Activated CD4-positive, alpha-beta T cell treated with anti-CD3 and anti-CD28 coated beads, Interleukin-2, amount 50 U/mL, for 4 hours (primary cell): ENCODE data around the gene ITGBL1.

Source experiments
- DNase-seq, 2 experiments: peaks; one replicate each; pipeline ENCODE4 v3.0.0-alpha.2; 2020

Gene ITGBL1, protein sequence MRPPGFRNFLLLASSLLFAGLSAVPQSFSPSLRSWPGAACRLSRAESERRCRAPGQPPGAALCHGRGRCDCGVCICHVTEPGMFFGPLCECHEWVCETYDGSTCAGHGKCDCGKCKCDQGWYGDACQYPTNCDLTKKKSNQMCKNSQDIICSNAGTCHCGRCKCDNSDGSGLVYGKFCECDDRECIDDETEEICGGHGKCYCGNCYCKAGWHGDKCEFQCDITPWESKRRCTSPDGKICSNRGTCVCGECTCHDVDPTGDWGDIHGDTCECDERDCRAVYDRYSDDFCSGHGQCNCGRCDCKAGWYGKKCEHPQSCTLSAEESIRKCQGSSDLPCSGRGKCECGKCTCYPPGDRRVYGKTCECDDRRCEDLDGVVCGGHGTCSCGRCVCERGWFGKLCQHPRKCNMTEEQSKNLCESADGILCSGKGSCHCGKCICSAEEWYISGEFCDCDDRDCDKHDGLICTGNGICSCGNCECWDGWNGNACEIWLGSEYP

DNA sequence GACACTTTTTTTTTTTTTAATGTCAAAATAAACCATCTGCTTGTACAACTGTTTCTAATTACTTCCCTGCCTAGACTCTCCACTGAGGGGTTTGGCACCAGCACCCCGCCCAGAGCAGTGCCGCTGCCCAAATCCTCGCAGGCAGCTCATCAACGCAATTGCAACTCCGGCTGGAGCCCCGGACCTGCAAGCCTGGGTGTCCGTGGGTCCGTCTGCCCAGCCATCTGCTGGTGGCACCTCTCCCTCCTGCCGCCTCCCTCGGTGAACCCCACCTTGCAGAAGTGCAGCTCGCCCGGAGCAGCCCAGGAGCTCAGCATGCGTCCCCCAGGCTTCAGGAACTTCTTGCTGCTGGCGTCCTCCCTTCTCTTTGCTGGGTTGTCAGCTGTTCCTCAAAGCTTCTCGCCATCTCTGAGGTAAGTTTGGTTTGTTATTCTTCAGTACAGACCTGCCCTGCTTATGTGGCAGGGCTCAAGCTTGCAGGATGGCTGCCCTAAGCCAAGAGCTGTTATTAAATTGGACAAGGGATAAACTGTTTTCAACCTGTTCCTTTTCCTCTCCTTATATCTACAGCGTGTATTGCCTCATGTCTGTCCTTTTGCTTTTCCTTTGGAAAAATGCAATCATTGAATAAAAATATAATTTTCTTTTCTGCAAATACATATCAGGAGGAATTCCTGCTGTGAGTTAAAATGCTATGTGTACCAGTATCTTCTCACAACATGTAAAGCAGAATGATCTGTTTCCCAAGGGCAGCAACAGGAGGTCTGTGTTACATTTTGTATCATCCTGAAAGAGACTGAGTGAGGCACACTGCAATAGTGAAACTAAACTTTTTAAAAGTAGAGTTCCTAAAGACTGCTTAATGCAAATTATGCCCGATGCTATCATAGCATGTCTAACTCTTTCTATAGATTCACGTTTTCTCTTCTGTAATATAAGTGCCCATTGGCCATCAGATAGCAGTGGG, at the start of gene ITGBL1:
Gene ITGBL1 (plus strand): TSS at position 157 of the 967 bp plus-strand sequence. CDS start 159 bp downstream, at position 316.
- no peak for DNase-seq

DNA sequence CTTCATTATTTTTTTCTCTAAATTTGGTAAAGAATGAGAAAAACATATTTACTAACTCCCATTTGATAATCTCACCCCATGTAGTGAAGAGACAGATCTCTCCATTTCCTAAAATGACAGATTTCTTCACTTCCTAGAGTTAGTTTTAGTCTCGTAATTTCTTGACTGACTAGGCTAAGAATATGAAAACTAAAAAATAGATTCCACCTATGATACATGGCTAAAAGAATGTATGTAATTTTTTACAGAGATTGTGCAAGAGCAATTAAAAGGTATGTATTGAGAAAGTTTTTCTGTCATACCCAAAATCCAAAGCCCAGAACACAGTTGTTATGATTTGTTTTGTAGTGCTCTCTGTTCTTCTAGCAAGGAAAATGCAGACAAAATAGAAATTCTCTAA, 45.7 kb upstream of the ITGBL1 start:
- DNase-seq = no peak

DNA sequence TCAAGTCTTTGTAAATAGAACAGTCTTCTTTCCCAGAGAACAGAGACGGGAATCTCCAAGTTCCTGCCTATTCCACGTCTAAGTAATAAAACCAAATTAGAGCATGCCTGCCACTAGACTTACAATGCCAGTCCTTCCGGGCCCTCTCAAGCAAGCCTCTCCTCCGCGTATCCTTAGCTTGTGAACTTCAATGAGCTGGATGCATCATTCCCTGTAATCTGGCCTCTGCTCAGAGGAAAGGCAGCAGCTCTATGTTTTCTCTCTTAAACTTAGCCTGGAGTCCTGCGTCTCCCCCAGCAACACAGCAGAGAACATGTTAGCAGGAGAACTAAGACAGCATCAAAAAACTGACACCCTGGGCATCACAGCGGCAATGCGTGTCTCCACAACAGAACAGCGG, 44.3 kb upstream of the ITGBL1 start:
- DNase-seq = no peak

DNA sequence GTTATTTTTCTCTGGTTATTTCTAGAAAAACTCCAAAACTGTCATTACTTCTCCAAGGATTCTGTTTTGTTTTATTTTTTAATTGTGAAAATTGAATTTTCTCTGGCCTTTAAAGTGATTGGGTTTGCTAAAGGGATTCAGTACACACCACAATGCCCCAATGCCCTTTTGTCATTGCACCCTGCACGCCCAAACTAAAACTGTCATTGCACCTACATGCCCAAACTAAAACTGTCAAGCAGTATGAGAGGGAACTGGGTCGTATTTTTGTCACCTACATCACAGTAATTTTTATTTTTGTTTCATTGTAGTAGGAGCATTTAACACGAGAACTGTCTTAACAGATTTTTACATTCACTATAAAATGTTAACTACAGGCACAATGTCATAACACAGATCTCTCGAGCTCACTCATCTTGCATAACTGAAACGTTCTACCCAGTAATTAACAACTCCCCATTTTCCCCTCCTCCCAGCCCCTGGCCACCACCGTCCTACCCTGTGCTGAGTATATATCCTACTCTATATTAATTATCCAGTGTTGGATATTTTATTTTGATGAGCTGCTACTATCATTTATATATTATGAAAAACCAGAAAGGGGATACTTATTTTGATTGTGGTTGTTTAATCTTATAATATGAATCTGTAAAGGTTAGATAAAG, 43.4 kb upstream of the ITGBL1 start:
- no peak for DNase-seq

DNA sequence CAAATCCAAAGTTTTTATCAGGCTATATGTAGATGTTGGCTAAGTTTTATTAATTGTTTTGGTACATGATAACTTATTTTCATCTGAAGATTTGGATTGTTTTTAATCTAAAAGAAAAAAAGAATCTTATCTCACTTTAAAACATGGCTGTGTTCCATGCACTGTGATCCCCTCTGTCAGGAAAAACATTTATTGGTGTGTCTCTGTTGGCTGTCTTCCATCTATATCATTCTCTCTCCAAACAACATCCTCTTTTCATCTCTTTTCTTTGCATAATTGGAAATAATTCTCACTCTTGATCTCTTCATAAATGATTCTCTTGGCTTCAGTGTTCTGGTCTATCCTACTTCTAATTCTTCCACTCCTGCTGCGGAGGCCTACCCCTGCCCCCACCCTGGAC, 40.4 kb upstream of the ITGBL1 start:
- no peak for DNase-seq

DNA sequence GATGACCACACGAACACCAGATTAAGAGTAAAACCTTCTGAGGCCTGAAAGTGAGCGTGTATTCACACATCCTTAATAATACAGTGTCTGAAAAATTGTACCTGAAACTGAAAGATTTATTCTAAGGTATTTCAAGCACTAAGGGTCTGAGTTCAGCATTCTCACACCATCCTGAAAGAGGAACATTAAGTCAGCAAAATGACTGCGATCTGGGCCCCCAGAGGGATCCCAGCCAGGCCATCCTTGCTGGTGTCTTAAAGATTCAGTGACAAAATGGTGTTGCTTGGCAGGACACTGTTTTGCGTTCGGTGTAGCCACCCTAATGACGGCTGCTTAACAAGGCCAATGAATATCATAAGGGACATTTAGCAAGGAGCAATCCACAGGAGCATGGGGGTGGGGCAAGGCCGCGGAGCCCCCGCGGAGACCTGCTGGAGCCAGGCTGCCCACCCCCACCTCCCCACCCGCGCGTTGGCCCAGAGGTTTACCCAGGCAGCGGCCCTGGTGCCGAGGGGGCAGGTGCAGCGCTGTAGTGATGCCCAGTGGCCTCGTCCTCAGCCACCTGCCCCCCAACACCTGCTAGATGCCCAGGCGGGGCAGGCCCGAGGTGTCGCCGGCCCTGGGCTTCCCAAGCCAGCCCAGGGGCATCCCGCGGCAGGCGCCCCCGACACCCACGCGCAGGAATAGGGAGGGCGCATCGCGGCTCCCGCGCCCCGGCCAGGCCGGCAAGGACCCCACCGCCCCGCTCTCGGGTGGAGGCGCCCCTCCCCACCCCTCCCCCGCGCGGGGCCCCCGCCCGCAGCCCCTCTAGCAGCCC, 36.9 kb upstream of the ITGBL1 start:
- no peak for DNase-seq

DNA sequence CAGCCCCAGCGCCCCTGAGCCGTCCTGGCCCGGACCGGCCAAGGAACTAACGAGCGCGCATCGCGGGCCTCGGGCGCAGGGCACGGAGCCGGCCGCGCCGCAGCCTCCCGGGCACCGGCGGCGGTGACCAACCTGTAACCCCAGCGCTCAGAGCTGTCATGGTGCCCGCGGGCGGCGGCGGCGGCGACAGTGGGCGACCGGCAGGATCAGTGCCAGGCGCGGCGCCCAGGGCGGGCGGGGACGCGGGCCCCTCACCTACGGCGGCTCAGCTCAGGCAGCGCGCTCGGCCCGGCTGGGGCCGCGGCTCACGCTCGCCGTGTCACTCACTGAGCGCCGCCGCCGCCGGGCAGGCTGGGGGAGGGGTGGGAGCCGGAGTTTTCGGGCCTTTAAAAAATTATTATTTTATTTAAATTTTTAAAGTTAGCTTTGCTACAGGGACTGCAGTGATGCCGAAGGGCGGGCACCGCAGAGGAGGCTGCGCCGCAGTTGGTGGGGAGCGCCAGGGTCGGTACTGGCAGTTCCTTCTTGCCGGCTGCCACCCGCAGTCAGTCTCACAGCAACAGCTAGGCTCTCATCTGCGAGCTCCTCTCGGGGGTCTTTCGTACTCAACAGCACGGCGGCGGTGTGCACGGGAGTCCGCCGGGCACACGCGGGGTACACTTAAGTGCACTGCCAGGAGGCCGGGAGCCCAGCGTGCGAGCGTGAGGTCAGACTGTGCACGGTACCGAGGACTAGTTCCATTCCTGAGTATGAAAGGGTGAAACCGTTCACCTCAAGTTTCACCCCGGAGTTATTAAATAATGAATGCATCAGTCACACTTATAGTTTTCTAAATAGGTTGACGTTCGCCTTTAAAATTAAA, 36.1 kb upstream of the ITGBL1 start, which contains the start of gene NALCN:
Gene NALCN (minus strand): TSS at position 328 of the 862 bp plus-strand sequence. CDS start 17,382 bp downstream, outside the sequence.
- DNase-seq = no peak

DNA sequence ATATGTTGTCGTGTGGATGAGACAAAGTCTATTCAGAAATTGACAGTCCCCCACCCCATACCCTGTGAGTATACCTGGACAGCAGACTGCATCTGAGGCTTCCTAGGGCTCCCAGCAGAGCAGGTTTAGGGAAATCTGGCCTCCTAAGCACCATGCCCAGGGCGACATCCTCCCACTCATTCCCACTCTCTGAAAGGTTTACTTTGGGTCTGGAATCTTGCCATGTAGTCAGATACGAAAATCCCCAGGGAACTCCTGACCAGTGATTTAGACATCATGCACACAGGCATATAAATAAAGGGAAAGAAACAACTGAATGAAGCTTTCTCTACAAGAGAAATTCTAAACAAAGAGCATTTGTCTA, 35.5 kb upstream of the ITGBL1 start:
- no peak for DNase-seq

DNA sequence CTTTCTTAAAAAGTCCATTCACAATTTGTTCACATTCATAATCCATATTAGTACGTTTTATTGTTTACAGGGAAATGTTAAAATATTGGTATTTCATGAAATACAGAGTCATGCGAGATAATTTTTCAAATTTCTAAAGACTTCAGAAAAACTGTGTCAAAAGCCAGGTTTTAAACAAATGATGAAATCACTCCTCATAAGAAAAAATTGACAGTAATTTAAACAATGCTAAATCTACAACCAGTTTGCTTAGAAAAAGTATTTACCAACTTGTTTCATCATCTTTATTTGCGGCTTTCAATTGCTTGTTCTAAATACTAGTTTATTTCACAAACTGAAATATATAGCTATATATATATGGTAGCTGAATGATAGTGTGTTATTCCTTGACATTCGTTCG, 35.0 kb upstream of the ITGBL1 start:
- no peak for DNase-seq

DNA sequence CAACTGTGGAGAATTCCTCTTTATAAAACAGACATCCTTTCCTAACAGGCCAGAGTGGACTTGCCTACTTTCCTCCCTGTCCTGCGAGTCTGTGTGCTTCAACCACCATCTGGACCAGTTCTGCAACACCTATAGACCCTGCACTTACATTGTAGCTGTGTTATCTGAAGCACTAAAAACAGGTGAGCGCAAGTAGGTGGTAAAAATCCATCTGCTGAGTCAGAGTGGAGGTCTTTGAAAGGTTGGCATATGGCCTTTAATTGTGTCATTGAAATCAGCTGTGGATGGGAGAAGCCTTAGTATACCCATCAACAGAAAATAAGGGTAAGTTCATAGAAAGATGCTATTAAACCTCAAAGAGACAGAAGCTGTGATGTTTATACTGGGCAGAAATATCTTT, 28.6 kb upstream of the ITGBL1 start:
- DNase-seq = no peak

DNA sequence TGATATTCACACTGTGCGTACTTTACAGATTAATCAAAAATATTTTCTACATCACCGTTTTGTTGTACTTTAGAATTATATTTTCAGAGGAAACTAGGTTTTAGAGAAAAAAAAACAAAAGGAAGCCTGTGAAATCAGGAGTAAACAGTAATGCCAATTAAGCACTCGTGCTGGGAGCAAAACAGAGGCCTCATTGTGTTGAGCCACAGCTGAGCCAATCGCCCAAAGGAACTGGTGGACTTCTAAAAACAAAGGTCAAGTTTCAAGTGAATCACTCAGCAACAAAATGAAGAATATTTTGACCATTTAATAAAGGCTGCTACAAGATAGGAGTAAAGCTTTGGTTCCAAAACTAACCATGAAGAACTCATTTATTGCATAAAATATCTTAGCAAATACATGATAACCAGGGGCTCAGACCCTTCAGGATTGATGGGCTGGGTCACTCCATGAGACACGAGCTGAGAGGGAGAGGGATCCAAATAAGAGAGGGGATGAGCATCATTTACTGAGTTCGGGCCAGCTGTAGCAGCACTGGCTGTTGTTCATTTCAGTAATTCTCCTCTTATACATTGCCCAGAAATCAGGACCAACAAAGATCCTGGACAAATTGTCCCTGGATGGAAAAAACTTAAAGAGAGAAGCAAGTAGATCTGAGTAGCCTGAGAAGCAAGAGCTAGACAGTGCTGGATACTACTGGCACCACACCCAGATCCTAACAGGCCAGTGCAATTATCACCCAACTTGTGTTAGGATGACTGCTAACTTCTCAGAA, 27.9 kb upstream of the ITGBL1 start:
- no peak for DNase-seq

DNA sequence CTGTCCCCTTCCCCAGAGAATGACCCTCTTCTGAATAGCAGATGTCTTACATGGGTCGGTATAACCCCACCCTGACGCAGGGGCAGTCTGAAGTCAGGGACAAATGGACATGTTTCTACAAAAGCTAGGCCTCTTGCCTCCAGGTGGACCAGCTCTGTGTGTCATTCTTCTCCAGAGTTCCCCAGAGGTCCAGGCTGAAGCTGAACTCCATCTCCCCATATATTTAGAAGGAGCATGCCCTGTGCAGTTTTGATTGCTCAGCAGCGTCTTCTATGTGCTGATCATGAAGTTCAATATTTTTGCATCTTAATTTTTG, 27.4 kb upstream of the ITGBL1 start:
- no peak for DNase-seq

DNA sequence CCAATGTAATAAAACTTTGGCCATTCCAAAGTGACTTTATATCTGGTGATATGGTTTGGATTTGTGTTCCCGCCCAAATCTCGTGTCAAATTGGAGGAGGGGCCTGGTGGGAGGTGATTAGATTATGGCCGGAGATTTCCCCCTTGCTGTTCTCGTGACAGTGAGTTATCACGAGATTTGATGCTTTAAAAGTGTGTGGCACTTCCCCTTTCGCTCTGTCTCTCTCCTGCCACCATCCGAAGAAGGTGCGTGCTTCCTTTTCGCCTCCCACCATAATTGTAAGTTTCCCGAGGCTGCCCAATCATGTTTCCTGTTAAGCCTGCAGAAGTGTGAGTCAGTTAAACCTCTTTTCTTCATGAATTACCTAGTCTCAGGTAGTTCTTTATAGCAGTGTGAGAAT, 26.9 kb upstream of the ITGBL1 start:
- no peak for DNase-seq

DNA sequence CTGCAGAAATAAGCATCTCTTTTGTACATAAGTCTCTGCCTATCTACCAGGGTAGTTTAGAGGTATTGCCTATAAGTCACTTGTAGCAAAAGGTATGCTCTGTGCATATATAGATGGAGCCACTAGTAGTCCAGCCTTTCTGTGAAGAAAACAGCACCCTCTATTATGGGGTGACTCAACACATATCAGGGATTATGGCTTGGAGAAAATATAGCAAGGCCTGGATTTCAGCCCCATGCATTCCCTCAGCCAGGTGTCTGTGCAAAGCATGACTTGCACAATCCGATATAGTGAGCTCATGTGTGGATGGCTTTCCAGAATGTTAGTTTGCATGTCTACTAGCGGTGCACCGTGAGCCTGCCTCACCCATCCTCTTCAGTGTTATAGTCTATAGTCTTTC, 22.7 kb upstream of the ITGBL1 start:
- DNase-seq = no peak

DNA sequence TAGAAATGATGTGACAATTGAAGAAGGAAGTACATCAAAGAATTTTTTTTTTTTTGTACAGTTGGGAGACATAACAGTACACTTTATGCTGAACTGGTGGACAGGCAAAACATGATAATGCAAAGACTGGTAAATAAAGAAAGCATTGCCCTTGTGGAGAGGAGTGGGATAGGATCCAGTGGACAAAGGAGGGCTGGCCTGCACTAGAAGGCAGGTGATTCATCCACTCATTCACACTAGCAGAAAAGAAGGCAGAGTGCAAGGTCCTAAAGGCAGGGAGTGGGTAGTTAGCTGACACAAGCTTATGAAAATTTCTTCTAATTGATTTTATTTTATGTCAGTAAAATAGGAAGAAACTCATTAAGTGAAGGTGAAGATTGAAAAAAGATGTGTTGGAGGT, 18.6 kb upstream of the ITGBL1 start:
- DNase-seq = no peak

DNA sequence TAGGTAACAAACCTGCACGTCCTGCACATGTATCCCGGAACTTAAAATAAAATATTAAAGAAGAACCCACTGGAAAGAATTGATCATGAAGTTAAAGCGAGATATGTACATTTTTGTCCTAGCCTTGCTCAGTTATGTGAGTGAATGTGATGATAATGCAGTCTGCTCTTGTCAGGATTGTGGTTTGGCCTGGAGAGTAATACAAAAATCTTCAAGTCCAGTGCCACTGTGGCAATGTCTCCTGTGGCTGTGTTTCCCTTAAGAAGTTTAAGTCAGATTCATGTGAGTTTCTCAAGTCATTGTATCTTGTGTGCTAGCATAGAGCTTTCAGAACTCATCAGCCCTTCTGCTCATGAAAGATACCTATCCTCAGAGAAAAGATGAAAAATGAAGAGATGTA, 18.0 kb upstream of the ITGBL1 start:
- no peak for DNase-seq

DNA sequence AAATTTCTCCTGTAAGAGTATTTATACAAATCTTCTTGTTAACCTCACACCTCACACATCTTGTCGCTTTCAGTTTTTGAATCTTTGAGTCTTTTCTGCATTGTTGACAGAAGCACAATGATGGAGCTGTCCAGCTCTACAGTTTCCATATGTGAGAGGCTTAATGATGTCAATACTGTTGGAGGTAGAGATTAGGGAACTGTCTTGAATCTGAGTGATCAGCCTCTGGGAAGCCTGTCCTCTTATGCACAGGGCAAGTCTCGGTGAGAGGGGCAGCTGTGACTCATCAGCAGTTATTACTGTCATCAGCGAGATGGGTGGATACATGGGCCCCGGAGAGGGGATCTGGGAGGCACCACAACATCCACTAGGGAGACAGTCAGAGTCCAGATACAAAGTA, 4.6 kb upstream of the ITGBL1 start:
- DNase-seq = no peak

DNA sequence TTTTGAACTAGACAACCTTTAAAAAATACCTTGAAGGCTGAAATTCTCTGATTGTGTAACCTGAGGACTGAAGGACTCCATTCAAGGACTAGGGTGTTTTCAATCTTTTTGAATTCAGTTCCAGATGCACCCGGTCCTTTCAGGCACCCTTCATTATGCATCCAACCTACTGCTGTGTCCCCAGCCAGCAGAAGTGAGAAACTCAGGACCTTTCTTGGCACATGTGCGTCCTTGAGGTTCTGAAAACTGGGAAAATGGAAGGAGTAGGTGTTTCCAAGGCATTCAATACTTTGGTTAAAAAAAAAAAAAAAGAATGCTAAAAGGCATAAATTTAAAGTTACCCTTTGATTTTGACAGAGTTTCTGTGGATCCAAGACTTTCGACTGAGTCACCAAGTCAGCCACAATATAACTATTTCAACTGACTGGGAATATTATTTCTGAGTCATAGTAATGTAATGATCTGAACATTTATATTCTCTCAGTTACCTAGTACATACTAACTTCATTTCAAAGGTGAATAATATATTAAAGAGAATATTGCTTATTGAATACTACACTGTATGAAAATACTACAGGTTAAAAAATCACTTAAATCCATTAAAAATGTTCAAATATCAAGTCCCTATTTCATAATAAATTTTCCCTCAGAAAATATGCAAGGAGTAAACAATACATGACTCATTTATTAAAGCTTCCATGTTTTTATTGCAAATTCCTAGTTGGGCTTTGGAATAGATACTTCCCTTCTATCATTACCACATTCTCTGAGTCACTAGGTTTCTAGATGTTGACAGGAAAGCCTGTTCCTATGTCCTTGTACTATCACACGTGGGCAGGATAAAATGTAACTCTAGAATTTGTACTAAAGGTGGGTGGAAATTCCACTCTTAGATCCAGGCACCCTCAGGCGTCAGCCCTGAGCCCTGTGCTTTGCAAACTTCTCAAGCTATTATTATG, 2.4 kb upstream of the ITGBL1 start:
- DNase-seq = no peak

DNA sequence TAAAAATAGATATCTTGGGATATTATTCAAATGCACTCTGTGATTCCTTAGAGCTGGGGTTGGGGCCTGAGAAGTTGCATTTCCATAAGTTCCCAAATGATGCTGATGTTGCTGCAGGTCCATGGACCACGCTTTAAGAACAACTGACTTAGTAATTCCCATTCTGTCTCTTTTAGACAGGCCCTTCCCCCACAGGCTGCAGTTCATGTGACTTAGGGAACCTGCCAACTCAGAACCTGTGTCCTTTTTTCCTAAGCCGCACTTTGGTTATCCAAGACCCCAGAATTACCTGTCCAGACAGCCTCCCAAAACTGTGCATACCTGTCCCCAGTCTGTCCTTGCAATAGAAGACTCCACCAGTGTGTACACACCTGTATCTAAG, 1.7 kb upstream of the ITGBL1 start:
- DNase-seq = no peak
